Endothelial cell of umbilical vein (primary cell): ENCODE data around the gene MAN1A2. TPM values are rescaled to one million over a fixed set of nuclear protein-coding genes. Genes with fewer than 3 reads are reported as not detected.

Source experiments
- BruUV-seq: library from RNA; stranded (reverse); fragments of 400-500 nt; replicated peaks from 2 replicates; lab custom pipeline; 2021; lab: Mats Ljungman, UMichigan
- CTCF ChIA-PET: fragments of 300-600, 350-600 bp; sonication (Branson Sonifier 250); formaldehyde crosslinking; loops from one replicate; lab custom pipeline; 2021; ENCODE audit warnings: antibody characterized with exemption, inconsistent platforms; lab: Charles Lee
- POLR2A ChIA-PET: fragments of 300-600, 350-600 bp; sonication (Branson Sonifier 250); formaldehyde crosslinking; loops from one replicate; lab custom pipeline; 2021; ENCODE audit warnings: antibody characterized with exemption, inconsistent platforms; lab: Charles Lee
- DNase-seq: peaks from one replicate; pipeline ENCODE4 v3.0.0-alpha.2; 2011; ENCODE audit warnings: low read depth, low spot score
- FAIRE-seq: peaks from 2 replicates; lab custom pipeline; 2011; peaks lifted over from hg19 to GRCh38; lab: Jason Lieb, UNC
- H2AFZ ChIP-seq: 2 replicates; pipeline ENCODE4 v1.6.0; 2012; ENCODE audit warnings: low read depth, low read length, control low read depth, inconsistent platforms
- H3K27ac ChIP-seq: 2 replicates; pipeline ENCODE4 v1.5.1; 2011; ENCODE audit warnings: low read depth, mild to moderate bottlenecking, control low read depth, low read length, moderate library complexity; ENCODE audit not compliant: insufficient read depth
- H3K27me3 ChIP-seq, 2 experiments: 2 replicates each; pipeline versions ENCODE4 v1.6.0 to v1.6.1; 2011; ENCODE audit warnings: low read length in 2 of 2, mixed read lengths in 1 of 2; ENCODE audit not compliant: control insufficient read depth in 2 of 2, insufficient read depth in 2 of 2
- H3K36me3 ChIP-seq, 2 experiments: 2 replicates in 1 of 2; 3 replicates in 1 of 2; pipeline ENCODE4 v1.5.1; 2011; ENCODE audit warnings: low read length in 2 of 2, mild to moderate bottlenecking in 1 of 2, moderate library complexity in 1 of 2; ENCODE audit not compliant: control insufficient read depth in 2 of 2, insufficient read depth in 2 of 2; ENCODE audit errors: extremely low read depth in 1 of 2
- H3K4me1 ChIP-seq: 3 replicates; pipeline ENCODE4 v1.5.1; 2011; ENCODE audit warnings: mild to moderate bottlenecking, low read length; ENCODE audit not compliant: control insufficient read depth, insufficient read depth; ENCODE audit errors: extremely low read depth
- H3K4me2 ChIP-seq: 2 replicates; pipeline ENCODE4 v1.6.1; 2011; ENCODE audit warnings: low read length, control low read depth, mixed read lengths; ENCODE audit not compliant: insufficient read depth
- H3K4me3 ChIP-seq, 3 experiments: fragments of 200-600 bp in 1 of 3; sonication (generic), shearing (Covaris generic) in 1 of 3; replicated peaks in 1 of 3; 2 replicates each; pipeline ENCODE4 v1.5.1; 2011 to 2016; ENCODE audit warnings: control low read depth in 3 of 3, low read length in 3 of 3, mild to moderate bottlenecking in 2 of 3, inconsistent platforms in 1 of 3, low read depth in 1 of 3, moderate library complexity in 1 of 3; ENCODE audit not compliant: insufficient read depth in 1 of 3
- H3K79me2 ChIP-seq: 2 replicates; pipeline ENCODE4 v1.6.0; 2012; ENCODE audit warnings: low read length, inconsistent platforms; ENCODE audit not compliant: control insufficient read depth, insufficient read depth
- H3K9ac ChIP-seq: replicated peaks from 2 replicates; pipeline ENCODE3; 2011; ENCODE audit warnings: low read length, control low read depth; ENCODE audit not compliant: insufficient read depth; ENCODE audit errors: extremely low read depth
- H3K9me1 ChIP-seq: replicated peaks from 3 replicates; pipeline ENCODE4 v1.6.0; 2011; ENCODE audit warnings: mild to moderate bottlenecking, low read length; ENCODE audit not compliant: control insufficient read depth, insufficient read depth; ENCODE audit errors: extremely low read depth
- H3K9me3 ChIP-seq: replicated peaks from 2 replicates; pipeline ENCODE4 v1.5.1; 2012; ENCODE audit warnings: low read length, inconsistent platforms; ENCODE audit not compliant: control insufficient read depth, insufficient read depth
- H4K20me1 ChIP-seq: replicated peaks from 2 replicates; pipeline ENCODE3; 2011; ENCODE audit warnings: mild to moderate bottlenecking, low read length; ENCODE audit not compliant: control insufficient read depth, insufficient read depth; ENCODE audit errors: extremely low read depth
- CTCF ChIP-seq, 2 donors: IDR thresholded peaks; 1 replicate in 1 of 2; 2 replicates in 1 of 2; pipeline ENCODE4 v1.5.1; 2011; ENCODE audit warnings: low read length in 2 of 2, mild to moderate bottlenecking in 2 of 2, moderate library complexity in 2 of 2, control low read depth in 1 of 2, inconsistent platforms in 1 of 2, low read depth in 1 of 2; ENCODE audit not compliant: insufficient read depth in 1 of 2; ENCODE audit errors: extremely low read depth in 1 of 2
- EZH2 ChIP-seq: IDR thresholded peaks from 2 replicates; pipeline ENCODE4 v1.6.1; 2012; ENCODE audit warnings: borderline replicate concordance, low read depth, mild to moderate bottlenecking, moderate library complexity, low read length, inconsistent platforms; ENCODE audit not compliant: severe bottlenecking
- FOS ChIP-seq: IDR thresholded peaks from 2 replicates; pipeline ENCODE4 v1.6.1; 2011; ENCODE audit warnings: mild to moderate bottlenecking, low read length, moderate library complexity, borderline replicate concordance; ENCODE audit not compliant: insufficient read depth
- GATA2 ChIP-seq: IDR thresholded peaks from 2 replicates; pipeline ENCODE4 v1.7.0; 2011; ENCODE audit warnings: low read depth, mild to moderate bottlenecking, moderate library complexity, mixed read lengths, low read length; ENCODE audit not compliant: insufficient read length, insufficient read depth
- JUN ChIP-seq: IDR thresholded peaks from 2 replicates; pipeline ENCODE4 v1.6.1; 2011; ENCODE audit warnings: borderline replicate concordance, low read depth; ENCODE audit not compliant: insufficient read length, insufficient read depth
- MAX ChIP-seq: IDR thresholded peaks from 2 replicates; pipeline ENCODE4 v1.6.1; 2011; ENCODE audit not compliant: insufficient read depth, insufficient read length
- MYC ChIP-seq: IDR thresholded peaks from one replicate; pipeline ENCODE4 v1.6.1; 2011; ENCODE audit warnings: mild to moderate bottlenecking, low read depth, low read length
- POLR2A ChIP-seq: IDR thresholded peaks from 2 replicates; pipeline ENCODE4 v1.6.1; 2012; ENCODE audit warnings: low read depth, mild to moderate bottlenecking, control low read depth, low read length
- POLR2AphosphoS5 ChIP-seq: IDR thresholded peaks from 2 replicates; pipeline ENCODE4 v1.6.1; 2012; ENCODE audit warnings: low read depth, mild to moderate bottlenecking, control low read depth, low read length, moderate library complexity; ENCODE audit not compliant: insufficient read depth
- dilution Hi-C: fragments of 300-500 bp; cut with MboI; formaldehyde crosslinking; loops from one replicate; pipeline ENCODE4 v1.15.0; 2019; ENCODE audit warnings: low sequenced_read_pairs; ENCODE audit not compliant: extremely low pct_ligation_motif_present
- intact Hi-C: fragments of 100-400 bp; cut with micrococcal nuclease; formaldehyde crosslinking; loops from one replicate; pipeline ENCODE4 v1.10.0; 2022
- polyA plus RNA-seq, 4 experiments: library from polyadenylated mRNA; depleted of rRNA in 3 of 4; stranded (reverse) in 3 of 4; unstranded in 1 of 4; fragments of >200 nt; gene quantifications; 2 replicates each; pipeline versions ENCODE4 v1.2.1 to v1.2.3, GENCODE V29; 2011 to 2012; ENCODE audit warnings: missing spikeins in 1 of 4
- total RNA-seq: library from RNA; stranded (reverse); gene quantifications from 2 replicates; pipeline ENCODE4 v1.2.3, GENCODE V29; 2021

The MAN1A2 gene
- total and polyA plus RNA-seq, 2 donors (not counting 3 experiments of a cell fraction or from before 2014, with no cell fraction given), result 13.5 to 36.2 TPM

- H2AFZ ChIP-seq, result no peak overlapping the region
- intact Hi-C loops (no loop called here), dilution Hi-C loops (no loop called here)
- BruUV-seq, result no TSS peak
- FAIRE-seq, result no peak
- H3K27ac ChIP-seq, result no peak overlapping the region
- no peaks in the 10 kb centered on the region for H3K9me3 ChIP-seq
- no peak overlapping the region for H3K4me3 ChIP-seq
- TF ChIP-seq CTCF (IDR thresholded peaks at IDR 0.05; ENCODE audit: extremely low read depth in 1 of 2, insufficient read depth in 1 of 2, low read depth in 1 of 2, low read length in 2 of 2) (no peak), JUN (no peak), POLR2AphosphoS5 (no peak), MAX (no peak), GATA2 (no peak), FOS (no peak), MYC (no peak), EZH2 (no peak), POLR2A (no peak)
- ChIA-PET CTCF (no interaction called here), POLR2A (no interaction called here)
- peaks cover 3% of the 10 kb centered on the region for H4K20me1 ChIP-seq
- H3K79me2 ChIP-seq, result peaks cover 44% of the 10 kb centered on the region
- no peak overlapping the region for H3K4me2 ChIP-seq
- no peaks in the 10 kb centered on the region for H3K36me3 ChIP-seq
- no peak for DNase-seq
- H3K9ac ChIP-seq, result no peak overlapping the region
- H3K27me3 ChIP-seq, result no peaks in the 10 kb centered on the region
- H3K9me1 ChIP-seq, result no peaks in the 10 kb centered on the region
- H3K4me1 ChIP-seq, result no peaks in the 10 kb centered on the region
Observed at GRCh38 chr1:117387060-117387633, 19.9 kb downstream of the MAN1A2 start.
